ENCODE data around the gene C20orf96.
"Not testable (repeated sequence)": the region's sequence is repeated elsewhere in the genome, so short reads cannot be mapped to it uniquely, and the experiment has no call there.

C20orf96 gene

GRCh38 chr20:276620-277495 is 13.7 kb downstream of the C20orf96 start:
- no peaks in the 10 kb centered on the region for H3K4me1 Mint-ChIP-seq
- H3K4me3 Mint-ChIP-seq, result no peak overlapping the region
- no peaks in the 10 kb centered on the region for H3K9me3 Mint-ChIP-seq
- no peaks in the 10 kb centered on the region for H3K27me3 Mint-ChIP-seq
- DNase-seq (no peak), ATAC-seq (no peak)
- no peak overlapping the region for H3K27ac Mint-ChIP-seq
- peaks cover 3% of the 10 kb centered on the region for H3K36me3 Mint-ChIP-seq (ENCODE audit: low read depth)

- Mint-ChIP-seq H3K9me3 (no peaks in the 10 kb centered on the region), H3K36me3 (ENCODE audit: low read depth) (peaks cover 3% of the 10 kb centered on the region), H3K4me1 (no peaks in the 10 kb centered on the region), H3K27ac (no peak overlapping the region), H3K27me3 (no peaks in the 10 kb centered on the region), H3K4me3 (no peak overlapping the region)
- ATAC-seq, result no peak
- DNase-seq, result no peak
These were observed 14.8 kb downstream of the C20orf96 start for GRCh38 chr20:275791-276190.

- H3K4me1 Mint-ChIP-seq, result no peaks in the 10 kb centered on the region
These were observed 16.7 kb downstream of the C20orf96 start for GRCh38 chr20:273884-274283.

GRCh38 chr20:272718-273117 is 17.8 kb downstream of the C20orf96 start:
- DNase-seq, result no peak
- no peak overlapping the region for H3K27ac Mint-ChIP-seq
- no peaks in the 10 kb centered on the region for H3K9me3 Mint-ChIP-seq
- no peaks in the 10 kb centered on the region for H3K27me3 Mint-ChIP-seq
- no peaks in the 10 kb centered on the region for H3K4me1 Mint-ChIP-seq
- no peak overlapping the region for H3K4me3 Mint-ChIP-seq
- no peak for ATAC-seq
- no peaks in the 10 kb centered on the region for H3K36me3 Mint-ChIP-seq (ENCODE audit: low read depth)

More at GRCh38 chr20:273884-274283, 16.7 kb downstream of the C20orf96 start:
- H3K4me3 Mint-ChIP-seq, result no peak overlapping the region
- H3K36me3 Mint-ChIP-seq (ENCODE audit: low read depth), result peaks cover 3% of the 10 kb centered on the region
- ATAC-seq (no peak), DNase-seq (no peak)
- no peaks in the 10 kb centered on the region for H3K27me3 Mint-ChIP-seq
- no peak overlapping the region for H3K27ac Mint-ChIP-seq
- H3K9me3 Mint-ChIP-seq, result no peaks in the 10 kb centered on the region

GRCh38 chr20:271528-271927 is 19.0 kb downstream of the C20orf96 start:
- peaks cover 6% of the 10 kb centered on the region for H3K4me1 Mint-ChIP-seq
- H3K9me3 Mint-ChIP-seq, result no peaks in the 10 kb centered on the region
- DNase-seq, result no peak
- H3K27ac Mint-ChIP-seq, result no peak overlapping the region
- no peaks in the 10 kb centered on the region for H3K27me3 Mint-ChIP-seq
- H3K36me3 Mint-ChIP-seq (ENCODE audit: low read depth), result no peaks in the 10 kb centered on the region
- ATAC-seq, result no peak
- no peak overlapping the region for H3K4me3 Mint-ChIP-seq

GRCh38 chr20:271069-271468 is 19.5 kb downstream of the C20orf96 start:
- no peaks in the 10 kb centered on the region for H3K36me3 Mint-ChIP-seq (ENCODE audit: low read depth)
- peaks cover 3% of the 10 kb centered on the region for H3K27me3 Mint-ChIP-seq
- H3K27ac Mint-ChIP-seq, result no peak overlapping the region
- H3K4me3 Mint-ChIP-seq, result no peak overlapping the region
- no peak for DNase-seq
- no peaks in the 10 kb centered on the region for H3K9me3 Mint-ChIP-seq
- peaks cover 9% of the 10 kb centered on the region for H3K4me1 Mint-ChIP-seq
- no peak for ATAC-seq

GRCh38 chr20:270517-270916 is 20.0 kb downstream of the C20orf96 start:
- H3K27me3 Mint-ChIP-seq, result peaks cover 3% of the 10 kb centered on the region
- H3K9me3 Mint-ChIP-seq, result no peaks in the 10 kb centered on the region
- H3K36me3 Mint-ChIP-seq (ENCODE audit: low read depth), result no peaks in the 10 kb centered on the region
- ATAC-seq (no peak), DNase-seq (no peak)
- no peak overlapping the region for H3K27ac Mint-ChIP-seq
- H3K4me1 Mint-ChIP-seq, result peaks cover 11% of the 10 kb centered on the region
- no peak overlapping the region for H3K4me3 Mint-ChIP-seq

- Mint-ChIP-seq H3K27me3 (peaks cover 3% of the 10 kb centered on the region), H3K36me3 (ENCODE audit: low read depth) (no peaks in the 10 kb centered on the region), H3K9me3 (no peaks in the 10 kb centered on the region), H3K27ac (peak overlapping the region; percentile 20), H3K4me1 (peaks cover 11% of the 10 kb centered on the region), H3K4me3 (peak overlapping the region; percentile 75)
- ATAC-seq (peak; percentile 91), DNase-seq (peak; percentile 94)
These were observed 23.7 kb downstream of the C20orf96 start for GRCh38 chr20:266596-267562.

- DNase-seq, result no peak
- H3K27ac Mint-ChIP-seq, result no peak overlapping the region
- no peaks in the 10 kb centered on the region for H3K36me3 Mint-ChIP-seq (ENCODE audit: low read depth)
- H3K27me3 Mint-ChIP-seq, result peaks cover 3% of the 10 kb centered on the region
- ATAC-seq, result no peak
- H3K4me1 Mint-ChIP-seq, result peaks cover 11% of the 10 kb centered on the region
- H3K9me3 Mint-ChIP-seq, result no peaks in the 10 kb centered on the region
- no peak overlapping the region for H3K4me3 Mint-ChIP-seq
These were observed 26.8 kb downstream of the C20orf96 start for GRCh38 chr20:263701-264100.

GRCh38 chr20:259981-260380 is 30.6 kb downstream of the C20orf96 start:
- Mint-ChIP-seq H3K36me3 (ENCODE audit: low read depth) (no peaks in the 10 kb centered on the region), H3K4me3 (no peak overlapping the region), H3K9me3 (no peaks in the 10 kb centered on the region), H3K27me3 (peaks cover 4% of the 10 kb centered on the region), H3K27ac (no peak overlapping the region), H3K4me1 (no peaks in the 10 kb centered on the region)
- DNase-seq (no peak), ATAC-seq (no peak)

GRCh38 chr20:258963-259362 is 31.6 kb downstream of the C20orf96 start:
- ATAC-seq (peak; percentile 43), DNase-seq (no peak)
- peaks cover 4% of the 10 kb centered on the region for H3K27me3 Mint-ChIP-seq

GRCh38 chr20:258269-258858 is 32.2 kb downstream of the C20orf96 start:
- no peaks in the 10 kb centered on the region for H3K4me1 Mint-ChIP-seq
- no peaks in the 10 kb centered on the region for H3K9me3 Mint-ChIP-seq
- H3K27ac Mint-ChIP-seq, result no peak overlapping the region
- no peaks in the 10 kb centered on the region for H3K36me3 Mint-ChIP-seq (ENCODE audit: low read depth)
- ATAC-seq, result no peak
- peaks cover 4% of the 10 kb centered on the region for H3K27me3 Mint-ChIP-seq
- DNase-seq, result no peak
- H3K4me3 Mint-ChIP-seq, result no peak overlapping the region

More at GRCh38 chr20:258963-259362, 31.6 kb downstream of the C20orf96 start:
- Mint-ChIP-seq H3K27ac (no peak overlapping the region), H3K36me3 (ENCODE audit: low read depth) (no peaks in the 10 kb centered on the region), H3K9me3 (no peaks in the 10 kb centered on the region), H3K4me1 (no peaks in the 10 kb centered on the region), H3K4me3 (no peak overlapping the region)

- Mint-ChIP-seq H3K4me1 (peaks cover 3% of the 10 kb centered on the region), H3K4me3 (no peak within 1 kb of the TSS), H3K36me3 (ENCODE audit: low read depth) (no peaks in the 10 kb centered on the region), H3K9me3 (no peaks in the 10 kb centered on the region), H3K27ac (no peak within 1 kb of the TSS), H3K27me3 (peaks cover 4% of the 10 kb centered on the region)
- no peak for ATAC-seq
- no peak for DNase-seq
These were observed 33.1 kb downstream of the C20orf96 start, which contains the start of gene DEFB132 for GRCh38 chr20:257419-257818. Gene DEFB132 (plus strand): TSS chr20:257724. CDS start chr20:257779, 55 bp downstream.

GRCh38 chr20:253447-253846 is 37.1 kb downstream of the C20orf96 start:
- peaks cover 10% of the 10 kb centered on the region for H3K4me1 Mint-ChIP-seq
- DNase-seq; ATAC-seq; H3K4me3 Mint-ChIP-seq; H3K36me3 Mint-ChIP-seq (ENCODE audit: low read depth); H3K27ac Mint-ChIP-seq; H3K9me3 Mint-ChIP-seq; H3K27me3 Mint-ChIP-seq: not testable (repeated sequence)

Data from activated naive CD8-positive, alpha-beta T cell treated with anti-CD3 and anti-CD28 coated beads, Interleukin-2, amount 50 U/mL, for 24 hours (primary cell).